Fibroblast of mammary gland (primary cell): ENCODE measurements around the gene PGAP3.
A peak's percentile ranks its signal among the peaks of the same experiment; 100 is the strongest.

ENCODE experiments used
- DNase-seq: peaks from one replicate; pipeline ENCODE4 v3.0.0-alpha.2; 2010; ENCODE audit warnings: low read depth
- H3K4me3 ChIP-seq: 2 replicates; pipeline ENCODE4 v1.5.1; 2011; ENCODE audit warnings: low read depth, mild to moderate bottlenecking, low read length, moderate library complexity; ENCODE audit not compliant: control insufficient read depth
- CTCF ChIP-seq: conservative IDR thresholded peaks from 2 replicates; pipeline ENCODE4 v1.5.1; 2011; ENCODE audit warnings: low read depth, low read length, inconsistent platforms; ENCODE audit not compliant: control insufficient read depth, insufficient read depth

The PGAP3 gene

GRCh38 chr17:39621523-39622379 lies 66.1 kb downstream of the PGAP3 start:
- no peak overlapping the region for H3K4me3 ChIP-seq
- TF ChIP-seq CTCF = peak; percentile 100
- DNase-seq = peak; percentile 69
